Esophagus squamous epithelium (tissue), 4 donors: ENCODE results near the gene SH3PXD2B.

Experiments
- POLR2A ChIP-seq, 4 donors: fragments of 450-650 bp; IDR thresholded peaks; one replicate each; pipeline ENCODE4 v1.6.1; 2017; ENCODE audit warnings: antibody characterized with exemption in 4 of 4, mild to moderate bottlenecking in 4 of 4, moderate library complexity in 3 of 4
- TF ChIP-seq, protein P1 (sequence below), 6 experiments: fragments of 450-650 bp in 4 of 6; fragments of 200-600 bp in 2 of 6; sonication (generic) in 2 of 6; IDR thresholded peaks; one replicate each; pipeline ENCODE4 v1.5.1; 2016 to 2019; ENCODE audit warnings: antibody characterized with exemption in 6 of 6, mild to moderate bottlenecking in 4 of 6, moderate library complexity in 4 of 6

DNA sequence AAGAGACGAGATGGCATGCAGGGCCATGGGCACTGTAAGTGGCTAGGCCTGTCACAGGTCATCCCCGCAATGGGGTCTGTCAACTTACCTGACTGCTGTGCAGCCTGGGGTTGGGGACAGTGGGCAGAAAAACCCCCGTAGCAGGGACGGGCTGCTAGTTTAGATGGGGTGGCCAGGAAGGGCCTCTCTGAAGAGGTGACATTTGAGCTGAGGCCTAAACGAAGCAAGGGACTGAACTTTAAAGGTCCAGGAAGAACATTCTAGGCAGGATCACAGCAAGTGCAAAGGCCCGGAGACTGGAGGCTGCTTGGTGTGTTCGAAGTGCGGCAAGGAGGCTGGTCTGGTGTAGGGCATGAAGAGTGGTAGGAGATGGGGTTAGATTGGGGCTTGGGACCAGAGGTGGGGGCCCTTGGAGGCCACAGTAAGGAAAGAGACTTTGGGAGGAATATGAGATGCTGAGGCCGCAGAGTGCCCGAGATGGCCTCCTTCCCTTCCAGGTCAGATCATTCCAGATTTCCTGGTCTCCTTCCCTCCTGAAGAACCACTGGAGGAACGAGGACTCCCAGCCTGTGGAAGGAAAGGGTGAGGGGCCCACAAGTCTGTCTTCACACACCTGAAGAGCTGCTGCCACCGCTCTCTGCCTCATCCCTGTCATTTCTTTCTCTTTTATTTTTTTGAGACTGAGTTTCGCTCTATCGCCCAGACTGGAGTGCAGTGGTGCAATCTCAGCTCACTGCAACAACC, 37.9 kb upstream of the SH3PXD2B start:
- no peak for TF ChIP-seq POLR2A (IDR thresholded peaks at IDR 0.05)
- TF ChIP-seq, protein P1, sequence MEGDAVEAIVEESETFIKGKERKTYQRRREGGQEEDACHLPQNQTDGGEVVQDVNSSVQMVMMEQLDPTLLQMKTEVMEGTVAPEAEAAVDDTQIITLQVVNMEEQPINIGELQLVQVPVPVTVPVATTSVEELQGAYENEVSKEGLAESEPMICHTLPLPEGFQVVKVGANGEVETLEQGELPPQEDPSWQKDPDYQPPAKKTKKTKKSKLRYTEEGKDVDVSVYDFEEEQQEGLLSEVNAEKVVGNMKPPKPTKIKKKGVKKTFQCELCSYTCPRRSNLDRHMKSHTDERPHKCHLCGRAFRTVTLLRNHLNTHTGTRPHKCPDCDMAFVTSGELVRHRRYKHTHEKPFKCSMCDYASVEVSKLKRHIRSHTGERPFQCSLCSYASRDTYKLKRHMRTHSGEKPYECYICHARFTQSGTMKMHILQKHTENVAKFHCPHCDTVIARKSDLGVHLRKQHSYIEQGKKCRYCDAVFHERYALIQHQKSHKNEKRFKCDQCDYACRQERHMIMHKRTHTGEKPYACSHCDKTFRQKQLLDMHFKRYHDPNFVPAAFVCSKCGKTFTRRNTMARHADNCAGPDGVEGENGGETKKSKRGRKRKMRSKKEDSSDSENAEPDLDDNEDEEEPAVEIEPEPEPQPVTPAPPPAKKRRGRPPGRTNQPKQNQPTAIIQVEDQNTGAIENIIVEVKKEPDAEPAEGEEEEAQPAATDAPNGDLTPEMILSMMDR (IDR thresholded peaks at IDR 0.05): no peak
